Esophagus muscularis mucosa (tissue), 4 donors: Measurements from ENCODE around the gene HIGD1A. TPM values are rescaled to one million over a fixed set of nuclear protein-coding genes. Genes with fewer than 3 reads are reported as not detected.

Experiments
- DNase-seq: peaks from one replicate; pipeline ENCODE4 v3.0.0-alpha.2; 2017; ENCODE audit errors: extremely low spot score
- H3K27ac ChIP-seq, 4 donors: fragments of 200-600 bp; sonication (generic); replicated peaks in 1 of 4; 1 replicate in 3 of 4; 2 replicates in 1 of 4; pipeline ENCODE4 v1.5.1; 2016 to 2019; ENCODE audit warnings: mild to moderate bottlenecking in 1 of 4
- H3K27me3 ChIP-seq, 4 donors: fragments of 200-600 bp; sonication (generic); one replicate each; pipeline versions ENCODE4 v1.5.1 to v1.6.0; 2016 to 2019
- H3K36me3 ChIP-seq, 4 donors: fragments of 200-600 bp; sonication (generic); one replicate each; pipeline ENCODE4 v1.5.1; 2016 to 2019
- H3K4me1 ChIP-seq, 4 donors: fragments of 200-600 bp; sonication (generic); one replicate each; pipeline ENCODE4 v1.5.1; 2016 to 2019
- H3K4me3 ChIP-seq, 4 donors: fragments of 200-600 bp; sonication (generic); 1 replicate in 2 of 4; 2 replicates in 2 of 4; pipeline ENCODE4 v1.5.1; 2016 to 2019; ENCODE audit warnings: mild to moderate bottlenecking in 4 of 4, moderate library complexity in 1 of 4
- H3K9me3 ChIP-seq, 4 donors: fragments of 200-600 bp; sonication (generic); 1 replicate in 3 of 4; 2 replicates in 1 of 4; pipeline ENCODE4 v1.5.1; 2016 to 2019
- EP300 ChIP-seq: sonication (generic); formaldehyde crosslinking; IDR thresholded peaks from one replicate; pipeline ENCODE4 v1.6.1; 2017; ENCODE audit warnings: antibody characterized with exemption
- POLR2A ChIP-seq: fragments of 450-650 bp; IDR thresholded peaks from one replicate; pipeline ENCODE4 v1.6.1; 2017; ENCODE audit warnings: antibody characterized with exemption, moderate library complexity, mild to moderate bottlenecking, low read depth
- POLR2AphosphoS5 ChIP-seq, 2 donors: sonication (generic); formaldehyde crosslinking; IDR thresholded peaks; one replicate each; pipeline ENCODE4 v1.6.1; 2017; ENCODE audit warnings: antibody characterized with exemption in 2 of 2
- WGBS: methylation state at CpG from one replicate; pipeline ENCODE4 v1.1.5; 2018; 5-methylcytosine and 5-hydroxymethylcytosine counted together
- intact Hi-C: fragments of 100-400 bp; cut with DNase I; formaldehyde crosslinking; loops from one replicate; pipeline ENCODE4 v1.15.1; 2023
- total RNA-seq, 4 donors: library from RNA; depleted of rRNA; stranded (reverse); fragments of >200 nt; gene quantifications; one replicate each; pipeline versions ENCODE4 v1.1.0 to v1.2.1, GENCODE V29; 2016
- TF ChIP-seq, protein P1 (sequence below), 3 experiments: fragments of 200-600 bp in 2 of 3; fragments of 450-650 bp in 1 of 3; sonication (generic) in 2 of 3; IDR thresholded peaks; one replicate each; pipeline ENCODE4 v1.5.1; 2017 to 2019; ENCODE audit warnings: antibody characterized with exemption in 3 of 3, mild to moderate bottlenecking in 2 of 3, moderate library complexity in 1 of 3

Gene HIGD1A
- total RNA-seq, 4 donors from 2014 or later: 161 to 407 (median 272) TPM

DNA sequence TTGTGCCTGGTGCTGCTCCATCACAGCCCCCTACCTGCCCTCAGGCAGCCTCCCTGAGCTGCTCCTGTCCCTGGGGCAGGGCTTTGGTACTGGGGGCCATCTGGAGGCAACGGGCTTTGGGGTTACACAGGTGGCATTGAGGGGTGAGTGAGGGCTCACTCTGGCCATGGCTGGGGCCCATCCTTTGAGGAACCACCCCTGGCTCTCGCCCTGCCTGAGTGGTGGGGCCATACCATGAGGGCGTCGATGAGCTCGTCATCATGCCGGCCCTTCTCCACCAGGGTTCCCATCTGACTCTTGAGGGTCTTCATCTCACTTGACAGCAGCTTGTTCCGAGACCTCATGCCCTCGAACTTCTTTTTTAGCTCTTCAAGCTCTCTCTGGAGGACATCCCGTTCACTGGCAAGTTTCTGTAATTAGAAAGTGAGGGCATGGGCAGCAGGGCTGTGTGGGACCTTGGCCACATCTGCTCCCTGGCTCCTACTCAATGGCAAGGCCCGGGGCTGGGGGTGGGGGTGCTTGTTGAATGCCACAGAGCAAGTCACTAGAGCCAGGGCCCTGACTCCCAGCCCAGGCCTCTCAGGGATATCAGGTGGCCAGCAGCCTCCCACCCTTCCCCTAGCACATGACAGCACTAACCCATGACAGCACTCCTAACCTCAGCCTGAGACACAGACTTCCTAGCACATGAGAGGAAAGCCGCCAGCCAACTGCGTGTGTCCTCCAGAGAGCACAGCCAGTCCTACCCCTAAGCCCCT, 64.7 kb downstream of the HIGD1A start:
- no peaks in the 10 kb centered on the region for H3K9me3 ChIP-seq
- no peak for DNase-seq
- intact Hi-C loops: loop anchor here (5.0 kb wide), 1 partner anchor 87 kb away; the partner anchor contains the start of gene ZBTB47
- H3K4me1 ChIP-seq: peaks cover 7 to 8% (median 7%) of the 10 kb centered on the region in 4 donors
- H3K36me3 ChIP-seq: no peaks in the 10 kb centered on the region
- no peak overlapping the region for H3K27ac ChIP-seq
- no peak for TF ChIP-seq POLR2A
- no peak for TF ChIP-seq EP300
- TF ChIP-seq POLR2AphosphoS5 (IDR thresholded peaks at IDR 0.05): no peak
- TF ChIP-seq, protein P1, sequence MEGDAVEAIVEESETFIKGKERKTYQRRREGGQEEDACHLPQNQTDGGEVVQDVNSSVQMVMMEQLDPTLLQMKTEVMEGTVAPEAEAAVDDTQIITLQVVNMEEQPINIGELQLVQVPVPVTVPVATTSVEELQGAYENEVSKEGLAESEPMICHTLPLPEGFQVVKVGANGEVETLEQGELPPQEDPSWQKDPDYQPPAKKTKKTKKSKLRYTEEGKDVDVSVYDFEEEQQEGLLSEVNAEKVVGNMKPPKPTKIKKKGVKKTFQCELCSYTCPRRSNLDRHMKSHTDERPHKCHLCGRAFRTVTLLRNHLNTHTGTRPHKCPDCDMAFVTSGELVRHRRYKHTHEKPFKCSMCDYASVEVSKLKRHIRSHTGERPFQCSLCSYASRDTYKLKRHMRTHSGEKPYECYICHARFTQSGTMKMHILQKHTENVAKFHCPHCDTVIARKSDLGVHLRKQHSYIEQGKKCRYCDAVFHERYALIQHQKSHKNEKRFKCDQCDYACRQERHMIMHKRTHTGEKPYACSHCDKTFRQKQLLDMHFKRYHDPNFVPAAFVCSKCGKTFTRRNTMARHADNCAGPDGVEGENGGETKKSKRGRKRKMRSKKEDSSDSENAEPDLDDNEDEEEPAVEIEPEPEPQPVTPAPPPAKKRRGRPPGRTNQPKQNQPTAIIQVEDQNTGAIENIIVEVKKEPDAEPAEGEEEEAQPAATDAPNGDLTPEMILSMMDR (IDR thresholded peaks at IDR 0.05): no peak
- H3K27me3 ChIP-seq: no peaks in the 10 kb centered on the region
- H3K4me3 ChIP-seq: no peak overlapping the region
- 85% methylated on average over 9 of the region's 12 CpGs for WGBS

DNA sequence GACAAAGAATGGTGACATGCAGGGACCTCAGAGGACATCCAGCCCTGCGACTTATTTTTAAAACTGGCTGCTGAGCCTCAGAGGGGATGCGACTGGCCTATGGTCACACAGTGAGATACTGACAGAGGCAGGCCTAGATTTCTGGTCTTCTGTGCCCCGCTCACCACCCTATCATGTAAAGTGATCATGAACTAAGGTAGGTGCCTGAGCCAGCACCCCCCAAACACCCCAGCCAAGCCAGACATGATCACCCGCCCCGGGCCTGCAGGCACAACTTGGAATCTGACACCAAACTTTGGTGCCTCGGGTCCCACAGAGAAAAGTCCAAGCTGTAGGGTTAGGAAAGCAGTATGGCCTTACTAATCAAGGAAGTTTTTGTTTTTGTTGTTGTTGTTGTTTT, 67.8 kb downstream of the HIGD1A start:
- H3K36me3 ChIP-seq: no peaks in the 10 kb centered on the region
- no peak overlapping the region for H3K27ac ChIP-seq
- H3K27me3 ChIP-seq: no peaks in the 10 kb centered on the region
- no peak overlapping the region for H3K4me3 ChIP-seq
- no peak for DNase-seq
- H3K4me1 ChIP-seq: peaks cover 0 to 7% (median 0%) of the 10 kb centered on the region in 4 donors
- no peaks in the 10 kb centered on the region for H3K9me3 ChIP-seq
- intact Hi-C loops: no loop called here
- 92% methylated on average over 4 of the region's 6 CpGs for WGBS
- TF ChIP-seq POLR2A (no peak), EP300 (no peak), POLR2AphosphoS5 (IDR thresholded peaks at IDR 0.05) (no peak)
- TF ChIP-seq, protein P1 (IDR thresholded peaks at IDR 0.05): no peak

DNA sequence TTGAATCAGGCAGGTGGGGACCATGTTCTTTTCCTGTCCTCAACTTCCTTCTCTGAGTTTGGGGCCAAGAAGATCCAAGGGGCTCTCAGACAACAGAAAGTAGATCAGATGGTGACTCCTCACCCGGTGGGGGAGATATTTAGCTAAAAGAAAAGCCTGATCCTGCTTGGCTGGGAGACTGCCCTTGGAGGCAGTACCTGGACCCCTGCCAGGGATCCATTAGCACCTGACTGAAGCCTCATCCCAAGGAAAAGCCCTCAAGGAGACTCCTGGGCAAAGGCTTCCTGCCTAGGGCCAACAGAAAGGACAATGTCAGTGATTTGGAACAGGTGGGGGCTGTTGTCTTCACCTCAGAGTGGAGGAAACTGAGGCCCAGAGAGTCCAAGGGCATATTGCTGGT, 68.2 kb downstream of the HIGD1A start:
- Histone ChIP-seq H3K27ac (no peak overlapping the region), H3K9me3 (no peaks in the 10 kb centered on the region), H3K36me3 (no peaks in the 10 kb centered on the region), H3K27me3 (no peaks in the 10 kb centered on the region), H3K4me3 (no peak overlapping the region), H3K4me1 (peaks cover 0 to 7% (median 0%) of the 10 kb centered on the region in 4 donors)
- WGBS: 57% methylated on average over 1 of the region's 1 CpG
- TF ChIP-seq POLR2AphosphoS5 (IDR thresholded peaks at IDR 0.05) (no peak), POLR2A (no peak), EP300 (no peak)
- TF ChIP-seq, protein P1 (IDR thresholded peaks at IDR 0.05): no peak
- no peak for DNase-seq
- intact Hi-C loops: no loop called here

DNA sequence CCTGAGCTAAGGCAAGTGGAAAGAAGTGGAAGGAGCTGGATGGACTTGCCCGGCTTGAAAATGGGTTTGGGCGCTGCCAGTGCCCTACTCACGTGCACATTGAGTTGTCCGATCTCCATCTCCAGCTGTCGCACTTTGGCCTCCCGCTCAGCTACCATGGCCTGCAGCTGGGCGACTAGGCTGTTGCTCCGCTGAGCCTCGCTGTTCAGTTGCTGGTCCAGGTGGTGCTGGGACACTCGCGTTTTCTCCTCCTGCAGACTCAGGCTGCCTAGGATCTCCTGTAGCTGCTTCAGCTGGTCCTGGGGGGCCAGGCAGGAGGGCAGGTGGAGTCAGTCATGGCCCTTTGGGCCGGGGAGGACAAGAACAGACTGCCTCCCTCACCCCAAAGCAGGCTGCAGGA, 68.7 kb downstream of the HIGD1A start:
- DNase-seq: no peak
- 89% methylated on average over 12 of the region's 12 CpGs for WGBS

More for the DNA sequence above, 68.7 kb downstream of the HIGD1A start:
- H3K4me1 ChIP-seq: peaks cover 0 to 9% (median 0%) of the 10 kb centered on the region in 4 donors
- intact Hi-C loops: no loop called here
- H3K27me3 ChIP-seq: no peaks in the 10 kb centered on the region
- H3K4me3 ChIP-seq: no peak overlapping the region
- TF ChIP-seq POLR2AphosphoS5 (IDR thresholded peaks at IDR 0.05): no peak
- TF ChIP-seq, protein P1 (IDR thresholded peaks at IDR 0.05): no peak
- TF ChIP-seq POLR2A: no peak
- TF ChIP-seq EP300: no peak
- H3K36me3 ChIP-seq: no peaks in the 10 kb centered on the region
- H3K27ac ChIP-seq: no peak overlapping the region
- H3K9me3 ChIP-seq: no peaks in the 10 kb centered on the region
